ENCODE results near the gene TBC1D22A. TPM values are rescaled to one million over a fixed set of nuclear protein-coding genes. Genes with fewer than 3 reads are reported as not detected.

Gene TBC1D22A
- polyA plus RNA-seq, 1 donor (not counting 4 experiments of a cell fraction or from before 2014, with no cell fraction given) = 20.9 TPM

GRCh38 chr22:46823248-46823647, 60.8 kb downstream of the TBC1D22A start:
- dilution Hi-C loops (cut with MboI; ENCODE audit: extremely low pct_ligation_motif_present, low sequenced_read_pairs) = no loop called here

GRCh38 chr22:46823654-46824053, 61.2 kb downstream of the TBC1D22A start:
- TF ChIP-seq CTCF (optimal IDR thresholded peaks at IDR 0.05 in 1 of 3, IDR thresholded peaks at IDR 0.05 in 1 of 3, conservative IDR thresholded peaks at IDR 0.05 in 1 of 3; ENCODE audit: extremely low read depth in 1 of 3, insufficient read depth in 2 of 3, low read length in 3 of 3) (no peak), EZH2 (IDR thresholded peaks at IDR 0.05; ENCODE audit: low read length) (no peak)
- Histone ChIP-seq H4K20me1 (ENCODE audit: control insufficient read depth, extremely low read depth, insufficient read depth, low read length) (no peaks in the 10 kb centered on the region), H3K9me1 (ENCODE audit: control insufficient read depth, extremely low read depth, insufficient read depth, low read length) (peaks cover 2% of the 10 kb centered on the region), H3K4me1 (ENCODE audit: control insufficient read depth, extremely low read depth, insufficient read depth, low read length) (peaks cover 6% of the 10 kb centered on the region), H3K4me2 (ENCODE audit: control insufficient read depth, extremely low read depth, insufficient read depth, low read depth, low read length) (no peak overlapping the region), H2AFZ (ENCODE audit: control insufficient read depth, low read length) (no peak overlapping the region), H3K9ac (ENCODE audit: control insufficient read depth, extremely low read depth, insufficient read depth, low read length) (no peak overlapping the region), H3K79me2 (ENCODE audit: control insufficient read depth, insufficient read depth, low read length) (peaks cover 53% of the 10 kb centered on the region), H3K36me3 (ENCODE audit: control insufficient read depth in 2 of 2, extremely low read depth in 1 of 2, insufficient read depth in 2 of 2, low read length in 2 of 2) (peaks cover 1 to 5% of the 10 kb centered on the region in 2 experiments), H3K27me3 (ENCODE audit: control insufficient read depth, extremely low read depth, insufficient read depth, low read length) (no peaks in the 10 kb centered on the region), H3K27ac (ENCODE audit: control insufficient read depth, insufficient read depth, low read length) (no peak overlapping the region), H3K9me3 (ENCODE audit: control insufficient read depth, low read depth, low read length) (no peaks in the 10 kb centered on the region), H3K4me3 (ENCODE audit: control insufficient read depth in 2 of 3, extremely low read depth in 1 of 3, insufficient read depth in 2 of 3, low read depth in 1 of 3, low read length in 3 of 3) (no peak overlapping the region)
- FAIRE-seq = no peak
- dilution Hi-C loops (cut with MboI; ENCODE audit: extremely low pct_ligation_motif_present, low sequenced_read_pairs) = no loop called here
- no peak for DNase-seq (ENCODE audit: low read depth, low spot score)

More at GRCh38 chr22:46823248-46823647, 60.8 kb downstream of the TBC1D22A start:
- Histone ChIP-seq H3K27me3 (ENCODE audit: control insufficient read depth, extremely low read depth, insufficient read depth, low read length) (no peaks in the 10 kb centered on the region), H3K79me2 (ENCODE audit: control insufficient read depth, insufficient read depth, low read length) (peaks cover 54% of the 10 kb centered on the region), H3K27ac (ENCODE audit: control insufficient read depth, insufficient read depth, low read length) (no peak overlapping the region), H4K20me1 (ENCODE audit: control insufficient read depth, extremely low read depth, insufficient read depth, low read length) (no peaks in the 10 kb centered on the region), H2AFZ (ENCODE audit: control insufficient read depth, low read length) (no peak overlapping the region), H3K4me2 (ENCODE audit: control insufficient read depth, extremely low read depth, insufficient read depth, low read depth, low read length) (no peak overlapping the region), H3K9ac (ENCODE audit: control insufficient read depth, extremely low read depth, insufficient read depth, low read length) (no peak overlapping the region), H3K9me3 (ENCODE audit: control insufficient read depth, low read depth, low read length) (no peaks in the 10 kb centered on the region), H3K4me3 (ENCODE audit: control insufficient read depth in 2 of 3, extremely low read depth in 1 of 3, insufficient read depth in 2 of 3, low read depth in 1 of 3, low read length in 3 of 3) (no peak overlapping the region), H3K9me1 (ENCODE audit: control insufficient read depth, extremely low read depth, insufficient read depth, low read length) (peaks cover 1% of the 10 kb centered on the region), H3K36me3 (ENCODE audit: control insufficient read depth in 2 of 2, extremely low read depth in 1 of 2, insufficient read depth in 2 of 2, low read length in 2 of 2) (peaks cover 1 to 5% of the 10 kb centered on the region in 2 experiments), H3K4me1 (ENCODE audit: control insufficient read depth, extremely low read depth, insufficient read depth, low read length) (peaks cover 1% of the 10 kb centered on the region)
- no peak for FAIRE-seq
- DNase-seq (ENCODE audit: low read depth, low spot score) = no peak
- TF ChIP-seq CTCF (optimal IDR thresholded peaks at IDR 0.05 in 1 of 3, IDR thresholded peaks at IDR 0.05 in 1 of 3, conservative IDR thresholded peaks at IDR 0.05 in 1 of 3; ENCODE audit: extremely low read depth in 1 of 3, insufficient read depth in 2 of 3, low read length in 3 of 3) = no peak
- TF ChIP-seq EZH2 (IDR thresholded peaks at IDR 0.05; ENCODE audit: low read length) = no peak

Measured in keratinocyte (primary cell).